Measurements from ENCODE around the gene CTNND1. TPM values are rescaled to one million over a fixed set of nuclear protein-coding genes. Genes with fewer than 3 reads are reported as not detected.

The CTNND1 gene
- total and polyA plus RNA-seq, 2 of the 8 experiments (the other 6 are each of a cell fraction or from before 2014, with no cell fraction given), result 91.9 to 164 TPM

- H3K79me1 ChIP-seq (ENCODE audit: low read depth, low read length), result no peaks in the 10 kb centered on the region; the same call in 1 of the 2 replicates
- POLR2A ChIA-PET (ENCODE audit: partially characterized antibody), result interaction anchor here (0.7 to 1.4 kb wide), 9 partner anchors 9 to 462 kb away, joined by 3 to 9 read pairs (median 3); partner anchors contain the start of gene SELENOH
- TF ChIP-seq BRCA1 (IDR thresholded peaks at IDR 0.05; ENCODE audit: low read depth, low read length) (no peak), TAF7 (optimal IDR thresholded peaks at IDR 0.05; ENCODE audit: borderline replicate concordance, low read depth, low read length) (no peak), CHD1 (IDR thresholded peaks at IDR 0.05; ENCODE audit: low read depth, low read length) (no peak), RBBP5 (IDR thresholded peaks at IDR 0.05; ENCODE audit: borderline replicate concordance, low read depth, low read length) (no peak), SIN3A (conservative IDR thresholded peaks at IDR 0.05 in 1 of 2, IDR thresholded peaks at IDR 0.05 in 1 of 2; ENCODE audit: low read depth in 1 of 2, low read length in 2 of 2) (no peak), PHF8 (conservative IDR thresholded peaks at IDR 0.05; ENCODE audit: low read depth, low read length) (no peak), BCL11A (IDR thresholded peaks at IDR 0.05; ENCODE audit: low read depth in 2 of 2, low read length in 2 of 2) (no peak), EGR1 (IDR thresholded peaks at IDR 0.05; ENCODE audit: borderline replicate concordance, low read depth, low read length) (no peak), GABPA (IDR thresholded peaks at IDR 0.05; ENCODE audit: borderline replicate concordance, insufficient read depth, low read length) (no peak), TCF12 (IDR thresholded peaks at IDR 0.05; ENCODE audit: low read depth, low read length) (no peak), SIX5 (IDR thresholded peaks at IDR 0.05; ENCODE audit: low read depth, low read length) (no peak), ASH2L (IDR thresholded peaks at IDR 0.05; ENCODE audit: low read length) (no peak), SAP30 (IDR thresholded peaks at IDR 0.05; ENCODE audit: insufficient read depth, insufficient replicate concordance, low read length) (no peak), SUZ12 (IDR thresholded peaks at IDR 0.05; ENCODE audit: low read length) (no peak)
These were observed 62.3 kb downstream of the CTNND1 start for GRCh38 chr11:57823859-57824258.

More at GRCh38 chr11:57823859-57824258, 62.3 kb downstream of the CTNND1 start:
- no peak overlapping the region for H2BK15ac ChIP-seq (ENCODE audit: low read length)
- H2AFZ ChIP-seq (ENCODE audit: low read length), result no peak overlapping the region
- H3K4me1 ChIP-seq (replicated peaks in 1 of 4; ENCODE audit: control insufficient read depth in 3 of 4, insufficient read depth in 4 of 4, low read length in 3 of 4), result no peaks in the 10 kb centered on the region
- H3K4me3 ChIP-seq (ENCODE audit: extremely low read depth in 1 of 4, insufficient read depth in 2 of 4, low read depth in 3 of 4, low read length in 4 of 4), result no peak overlapping the region
- H3K9ac ChIP-seq (replicated peaks in 1 of 4; ENCODE audit: extremely low read depth in 1 of 4, low read depth in 3 of 4, low read length in 3 of 4), result no peak overlapping the region
- no peak overlapping the region for H4K5ac ChIP-seq (ENCODE audit: insufficient read length, low read depth, low read length)
- H2BK20ac ChIP-seq (ENCODE audit: low read length), result no peak overlapping the region
- H2BK12ac ChIP-seq (ENCODE audit: low read depth, low read length), result no peak overlapping the region
- H2BK5ac ChIP-seq (ENCODE audit: low read depth, low read length), result no peak overlapping the region
- DNase-seq (ENCODE audit: low read depth in 1 of 2, low spot score in 2 of 2), result no peak
- no peaks in the 10 kb centered on the region for H3K9me3 ChIP-seq (ENCODE audit: insufficient read depth in 2 of 2, low read depth in 1 of 2, low read length in 1 of 2)
- H3K23me2 ChIP-seq (ENCODE audit: low read depth, low read length), result no peaks in the 10 kb centered on the region
- 86% methylated on average over 1 of the region's 1 CpG; no CpG with 5 or more reads in 1 of the 2 experiments for WGBS, 2 experiments (ENCODE audit: extremely low coverage in 1 of 2, insufficient coverage in 1 of 2, insufficient read length in 1 of 2, insufficient replicate concordance in 2 of 2, low coverage in 1 of 2, low lambda C conversion rate in 2 of 2, missing lambda C conversion rate in 1 of 2)
- 0 out of 8 replicates have a peak, but pooled peaks cover 0 to 3% (median 0%) of the 10 kb centered on the region in 4 experiments for H3K36me3 ChIP-seq (ENCODE audit: control insufficient read depth in 2 of 4, insufficient read depth in 4 of 4, low read length in 3 of 4)
- no peaks in the 10 kb centered on the region for H3K27me3 ChIP-seq (replicated peaks in 1 of 4; ENCODE audit: control insufficient read depth in 3 of 4, extremely low read depth in 1 of 4, insufficient read depth in 3 of 4, low read length in 3 of 4)
- H3K14ac ChIP-seq (ENCODE audit: insufficient read length), result no peak overlapping the region
- H3K56ac ChIP-seq (replicated peaks; ENCODE audit: insufficient read length, low read depth, low read length), result no peak overlapping the region
- H4K8ac ChIP-seq (ENCODE audit: extremely low read depth, insufficient read depth, low read length), result no peak overlapping the region
- CTCF ChIA-PET (ENCODE audit: partially characterized antibody), result interaction anchor here (1.2 to 3.0 kb wide), 5 partner anchors 23 to 700 kb away, joined by 3 to 7 read pairs (median 3); partner anchors contain the start of gene BTBD18
- no peak overlapping the region for H3K4me2 ChIP-seq (ENCODE audit: insufficient read depth in 1 of 2, low read depth in 2 of 2, low read length in 2 of 2)
- H3K79me2 ChIP-seq (ENCODE audit: control insufficient read depth in 1 of 2, insufficient read depth in 2 of 2, low read length in 2 of 2), result no peaks in the 10 kb centered on the region
- H4K91ac ChIP-seq (replicated peaks; ENCODE audit: insufficient read length, low read length), result no peak overlapping the region
- H3K18ac ChIP-seq (ENCODE audit: extremely low read depth, low read length), result no peak overlapping the region
- H4K20me1 ChIP-seq (replicated peaks in 1 of 2; ENCODE audit: control insufficient read depth in 1 of 2, insufficient read depth in 2 of 2, low read length in 2 of 2), result no peaks in the 10 kb centered on the region
- H3K4ac ChIP-seq (replicated peaks; ENCODE audit: insufficient read length, low read depth, low read length), result no peak overlapping the region
- no peak overlapping the region for H3K23ac ChIP-seq (ENCODE audit: insufficient read length)
- FAIRE-seq, result no peak
- no peak overlapping the region for H3K27ac ChIP-seq (ENCODE audit: low read depth, low read length)
- no peak overlapping the region for H2BK120ac ChIP-seq (replicated peaks; ENCODE audit: low read depth, low read length)
- no peak overlapping the region for H2AK5ac ChIP-seq (ENCODE audit: low read depth, low read length)
